Measurements from ENCODE around the gene SMYD3. TPM values are rescaled to one million over a fixed set of nuclear protein-coding genes. Genes with fewer than 3 reads are reported as not detected.

SMYD3 gene
- total RNA-seq, 1 experiment from 2014 or later = 25.5 TPM

GRCh38 chr1:245858022-245858721 lies 648.9 kb downstream of the SMYD3 start:
- Histone ChIP-seq H2BK20ac (ENCODE audit: low read depth, low read length, poor library complexity, severe bottlenecking) (no peak overlapping the region), H2BK12ac (ENCODE audit: insufficient read length, low read depth, low read length) (no peak overlapping the region), H3K18ac (ENCODE audit: insufficient read length, low read depth, low read length) (no peak overlapping the region), H4K5ac (ENCODE audit: insufficient read length, low read depth, low read length) (no peak overlapping the region), H2BK120ac (ENCODE audit: low read depth, low read length, poor library complexity, severe bottlenecking) (no peak overlapping the region), H3K27ac (ENCODE audit: insufficient read length, low read depth, low read length) (no peak overlapping the region), H3K23me2 (ENCODE audit: insufficient read length, low read depth, low read length, poor library complexity, severe bottlenecking) (no peaks in the 10 kb centered on the region), H2AFZ (ENCODE audit: low read length) (no peak overlapping the region), H3T11ph (ENCODE audit: low read length) (no peak overlapping the region), H3K14ac (ENCODE audit: insufficient read depth, low read length) (no peak overlapping the region), H3K4ac (ENCODE audit: low read depth, low read length) (no peak overlapping the region), H4K91ac (ENCODE audit: insufficient read length, low read depth, low read length) (no peak overlapping the region), H3K56ac (ENCODE audit: insufficient read length, low read depth, low read length) (no peak overlapping the region), H2BK15ac (ENCODE audit: low read depth, low read length) (no peak overlapping the region), H2BK5ac (ENCODE audit: insufficient read length, low read length) (no peak overlapping the region), H3K27me3 (ENCODE audit: insufficient read depth, low read length) (no peaks in the 10 kb centered on the region), H4K20me1 (ENCODE audit: control insufficient read depth, insufficient read depth, insufficient read length) (no peaks in the 10 kb centered on the region), H3K4me2 (ENCODE audit: insufficient read depth, insufficient read length, low read length) (no peak overlapping the region), H3K9me3 (ENCODE audit: control insufficient read depth, low read depth, low read length) (no peaks in the 10 kb centered on the region), H3K23ac (ENCODE audit: insufficient read length, low read depth, low read length) (no peak overlapping the region), H3K4me1 (ENCODE audit: insufficient read depth, low read length) (no peaks in the 10 kb centered on the region; the same call in 1 of the 2 replicates), H2AK5ac (ENCODE audit: insufficient read length, low read length) (no peak overlapping the region), H3K79me2 (ENCODE audit: insufficient read depth, low read length) (no peaks in the 10 kb centered on the region), H3K79me1 (ENCODE audit: insufficient read depth, low read depth, low read length, poor library complexity, severe bottlenecking) (no peaks in the 10 kb centered on the region), H4K8ac (replicated peaks; ENCODE audit: insufficient read length, low read depth, low read length) (no peak overlapping the region), H3K9ac (ENCODE audit: extremely low read depth, insufficient read length, low read length) (no peak overlapping the region)
- WGBS (ENCODE audit: extremely low coverage, insufficient read length, low lambda C conversion rate) = no CpG with 5 or more reads among the region's 13 CpGs
- no peaks in the 10 kb centered on the region; the same call in 1 of the 2 replicates for H3K27me3 Mint-ChIP-seq (ENCODE audit: low read depth)
- no peaks in the 10 kb centered on the region for H3K9me3 Mint-ChIP-seq
- DNase-seq = no peak
- TF ChIP-seq CTCF (conservative IDR thresholded peaks at IDR 0.05) = no peak; the same call in 2 of the 3 replicates
- H3K4me3 Mint-ChIP-seq = no peak overlapping the region
- H3K4me1 Mint-ChIP-seq = peaks cover 15 to 19% of the 10 kb centered on the region in 2 experiments
- peaks cover 0 to 2% (median 0%) of the 10 kb centered on the region in 3 experiments; a peak in 2 of 7 replicates for H3K36me3 Mint-ChIP-seq (ENCODE audit: insufficient read depth in 1 of 3, low read depth in 3 of 3)
- no peak overlapping the region; a peak in 1 of 7 replicates for H3K27ac Mint-ChIP-seq

Measured in H9 (cell line).